ENCODE data around the gene STUM. TPM values are rescaled to one million over a fixed set of nuclear protein-coding genes. Genes with fewer than 3 reads are reported as not detected.
A peak's percentile ranks its signal among the peaks of the same experiment; 100 is the strongest.

Gene STUM
- total and polyA plus RNA-seq, 12 donors = 0.13 to 0.44 (median 0.24) TPM; not detected in 1

DNA sequence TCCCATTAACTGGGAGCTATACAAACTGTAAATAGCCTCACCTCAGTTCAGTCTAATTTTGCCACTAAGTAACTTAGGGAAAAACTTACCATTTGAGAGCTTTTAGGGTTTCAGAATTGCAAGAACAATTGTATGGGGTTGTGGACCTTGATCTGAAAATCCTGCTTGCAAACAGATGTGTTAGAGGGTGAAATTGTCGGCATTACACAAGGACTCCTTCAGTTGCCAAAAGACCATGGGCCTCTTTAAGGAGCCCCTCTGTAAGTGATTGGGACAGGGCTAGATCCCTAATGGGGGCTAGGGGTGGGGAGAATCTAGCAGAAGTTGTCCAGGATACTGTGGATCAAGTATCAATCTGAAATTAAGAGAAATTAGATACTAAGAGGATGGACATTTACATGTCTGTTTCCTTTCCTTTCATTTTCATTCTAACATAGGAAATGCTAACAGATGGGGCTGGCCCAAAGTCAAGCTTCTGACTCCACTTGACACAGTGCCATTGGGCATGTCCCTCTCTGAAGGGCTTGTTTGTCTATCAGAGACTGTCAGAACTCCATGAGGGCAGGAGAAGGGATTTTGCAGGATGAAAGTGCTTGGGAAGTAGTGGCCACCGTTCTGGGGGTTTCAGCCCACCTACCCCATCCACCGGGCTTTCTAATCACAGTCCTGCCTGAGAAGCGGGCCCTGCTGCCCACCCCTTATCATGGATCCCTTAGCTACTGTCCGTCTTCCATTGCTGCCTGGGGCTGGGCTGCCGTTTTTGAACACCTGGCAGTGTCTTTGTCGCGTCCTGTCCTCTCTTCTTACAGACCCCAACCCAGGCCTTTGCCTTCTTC lies 54.7 kb downstream of the STUM start:
- intact Hi-C loops (cut with DNase I) = loop anchor here in 1 of 2 donors (10.0 kb wide), 1 partner anchor 178 kb away; no protein-coding TSS in a partner anchor
- no peaks in the 10 kb centered on the region for H3K27me3 ChIP-seq
- peak overlapping the region in 2 of 5 donors; percentile 42 to 84 for H3K27ac ChIP-seq
- WGBS, 4 donors = 76 to 80% (median 78%) methylated on average over 8 of the region's 8 CpGs
- H3K4me3 ChIP-seq = no peak overlapping the region
- no peak for TF ChIP-seq POLR2A (IDR thresholded peaks at IDR 0.05)
- TF ChIP-seq, protein P1, sequence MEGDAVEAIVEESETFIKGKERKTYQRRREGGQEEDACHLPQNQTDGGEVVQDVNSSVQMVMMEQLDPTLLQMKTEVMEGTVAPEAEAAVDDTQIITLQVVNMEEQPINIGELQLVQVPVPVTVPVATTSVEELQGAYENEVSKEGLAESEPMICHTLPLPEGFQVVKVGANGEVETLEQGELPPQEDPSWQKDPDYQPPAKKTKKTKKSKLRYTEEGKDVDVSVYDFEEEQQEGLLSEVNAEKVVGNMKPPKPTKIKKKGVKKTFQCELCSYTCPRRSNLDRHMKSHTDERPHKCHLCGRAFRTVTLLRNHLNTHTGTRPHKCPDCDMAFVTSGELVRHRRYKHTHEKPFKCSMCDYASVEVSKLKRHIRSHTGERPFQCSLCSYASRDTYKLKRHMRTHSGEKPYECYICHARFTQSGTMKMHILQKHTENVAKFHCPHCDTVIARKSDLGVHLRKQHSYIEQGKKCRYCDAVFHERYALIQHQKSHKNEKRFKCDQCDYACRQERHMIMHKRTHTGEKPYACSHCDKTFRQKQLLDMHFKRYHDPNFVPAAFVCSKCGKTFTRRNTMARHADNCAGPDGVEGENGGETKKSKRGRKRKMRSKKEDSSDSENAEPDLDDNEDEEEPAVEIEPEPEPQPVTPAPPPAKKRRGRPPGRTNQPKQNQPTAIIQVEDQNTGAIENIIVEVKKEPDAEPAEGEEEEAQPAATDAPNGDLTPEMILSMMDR (IDR thresholded peaks at IDR 0.05) = no peak
- H3K9me3 ChIP-seq (replicated peaks in 1 of 3) = no peaks in the 10 kb centered on the region
- H3K36me3 ChIP-seq (replicated peaks in 1 of 2) = no peaks in the 10 kb centered on the region
- DNase-seq = peak in 6 of 7 donors; percentile 47 to 82 (median 52)
- no peaks in the 10 kb centered on the region for H3K4me1 ChIP-seq (replicated peaks in 1 of 2)

DNA sequence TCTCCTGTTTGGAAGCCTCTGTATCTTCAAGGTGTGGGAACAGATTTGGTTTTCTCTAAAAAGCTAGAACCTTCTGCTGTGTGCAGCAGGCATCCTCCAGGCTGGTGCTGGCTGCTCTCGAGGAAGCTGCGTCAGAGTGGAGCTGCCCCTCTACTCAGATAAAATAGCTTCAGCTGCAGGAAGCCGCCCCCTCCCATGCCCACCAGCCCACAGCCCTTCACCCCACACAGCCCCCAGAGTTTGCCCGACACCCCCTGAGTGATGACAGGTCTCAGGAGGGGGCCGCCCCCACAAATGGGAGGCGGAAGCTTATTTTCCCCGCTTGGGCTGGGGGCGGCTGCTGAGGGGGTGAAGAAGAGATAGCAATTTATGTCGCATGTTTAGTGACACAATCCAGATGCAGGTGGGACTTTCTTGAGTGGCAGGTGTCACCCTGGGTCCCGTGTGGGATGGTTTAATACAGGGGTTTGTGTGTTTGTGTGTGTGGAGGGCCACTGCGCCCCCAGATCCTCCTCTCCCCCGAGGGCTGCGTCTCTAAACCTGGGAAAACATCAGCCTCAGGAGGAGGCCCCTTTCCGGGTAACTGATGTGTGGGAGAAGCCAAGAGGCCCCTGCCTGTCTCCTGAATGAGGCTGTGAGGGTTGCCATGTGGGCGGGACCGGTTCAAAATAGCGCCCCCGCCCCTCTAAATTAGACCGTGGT lies 55.4 kb downstream of the STUM start:
- DNase-seq = no peak
- Histone ChIP-seq H3K9me3 (replicated peaks in 1 of 3) (no peaks in the 10 kb centered on the region), H3K27ac (peak overlapping the region in 1 of 5 donors; percentile 48), H3K27me3 (no peaks in the 10 kb centered on the region), H3K36me3 (replicated peaks in 1 of 2) (no peaks in the 10 kb centered on the region), H3K4me1 (replicated peaks in 1 of 2) (no peaks in the 10 kb centered on the region), H3K4me3 (no peak overlapping the region)
- TF ChIP-seq, protein P1 (IDR thresholded peaks at IDR 0.05) = no peak
- no peak for TF ChIP-seq POLR2A (IDR thresholded peaks at IDR 0.05)
- intact Hi-C loops (cut with DNase I) = loop anchor here in 1 of 2 donors (10.0 kb wide), 1 partner anchor 179 kb away; no protein-coding TSS in a partner anchor
- WGBS, 4 donors = 75 to 77% (median 76%) methylated on average over 18 to 19 of the region's 19 CpGs

DNA sequence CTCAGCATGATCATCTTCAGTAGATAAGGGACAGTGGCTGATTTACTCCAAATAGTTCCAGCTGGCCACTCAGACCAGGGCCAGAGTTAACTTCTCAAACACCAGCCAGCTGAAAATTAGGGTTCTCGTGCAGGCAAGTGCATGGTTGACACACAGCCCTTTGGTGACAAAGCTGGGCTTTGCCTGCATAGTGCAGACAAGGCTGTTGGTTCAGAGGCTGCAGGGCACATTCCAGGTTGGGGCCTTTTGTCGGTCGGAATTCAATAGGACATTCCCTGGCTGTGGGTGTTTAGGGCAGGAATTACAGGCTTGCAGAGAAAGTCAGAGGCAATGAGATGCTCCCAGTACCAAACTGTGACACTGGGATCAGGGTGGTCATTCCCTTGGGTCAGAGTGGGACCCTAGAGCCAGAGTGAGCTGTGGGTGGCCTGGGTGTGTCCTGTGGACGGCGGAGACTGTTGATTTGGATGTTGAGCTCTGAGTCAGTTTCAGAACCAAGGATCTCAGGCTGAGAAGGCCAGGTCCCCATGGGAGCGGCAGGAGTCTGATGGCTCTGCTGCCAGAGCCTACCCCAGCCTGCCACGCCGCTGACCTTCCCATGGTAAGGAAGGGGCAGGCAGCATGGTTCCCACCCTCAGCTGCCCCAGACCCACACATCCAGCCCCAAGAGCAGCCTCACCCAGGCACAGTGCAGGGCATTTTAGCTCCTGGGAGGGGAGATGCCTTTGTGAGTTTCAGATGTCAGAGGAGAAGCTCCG lies 56.2 kb downstream of the STUM start:
- 75 to 87% (median 78%) methylated on average over 4 to 9 of the region's 9 CpGs for WGBS, 4 donors
- intact Hi-C loops (cut with DNase I) = loop anchor here (5.0 to 10.0 kb wide), 3 partner anchors 57 to 180 kb away; partner anchors contain the start of gene STUM (in 2 of the 2)
- Histone ChIP-seq H3K4me1 (replicated peaks in 1 of 2) (no peaks in the 10 kb centered on the region), H3K27ac (peak overlapping the region in 1 of 5 donors; percentile 48), H3K27me3 (no peaks in the 10 kb centered on the region), H3K9me3 (replicated peaks in 1 of 3) (no peaks in the 10 kb centered on the region), H3K36me3 (replicated peaks in 1 of 2) (no peaks in the 10 kb centered on the region), H3K4me3 (no peak overlapping the region)
- TF ChIP-seq POLR2A (IDR thresholded peaks at IDR 0.05) = no peak
- TF ChIP-seq, protein P1 (IDR thresholded peaks at IDR 0.05) = no peak
- DNase-seq = no peak

Measured in adrenal gland (tissue), 12 donors.